ENCODE data around the gene FAM117A.

Gene FAM117A

GRCh38 chr17:49715216-49715615 is 48.7 kb downstream of the FAM117A start:
- no peak for DNase-seq (ENCODE audit: low read depth in 4 of 4, low spot score in 1 of 4)

- DNase-seq (ENCODE audit: low read depth in 4 of 4, low spot score in 1 of 4), result no peak
These were observed 55.3 kb downstream of the FAM117A start for GRCh38 chr17:49708515-49709183.

- peak; percentile 94 to 99 (median 97) for DNase-seq (ENCODE audit: low read depth in 4 of 4, low spot score in 1 of 4)
These were observed 56.1 kb downstream of the FAM117A start, which contains the start of gene SLC35B1 for GRCh38 chr17:49707608-49708514. SLC35B1 (minus strand) TSS chr17:49707964; CDS start chr17:49707833, 131 bp downstream.

- no peak for DNase-seq (ENCODE audit: low read depth in 4 of 4, low spot score in 1 of 4)
These were observed 56.7 kb downstream of the FAM117A start for GRCh38 chr17:49707246-49707607.

- no peak for DNase-seq (ENCODE audit: low read depth in 4 of 4, low spot score in 1 of 4)
These were observed 58.7 kb downstream of the FAM117A start for GRCh38 chr17:49705254-49705653.

GRCh38 chr17:49703557-49704277 is 60.2 kb downstream of the FAM117A start:
- DNase-seq (ENCODE audit: low read depth in 4 of 4, low spot score in 1 of 4), result no peak

- DNase-seq (ENCODE audit: low read depth in 4 of 4, low spot score in 1 of 4), result no peak
These were observed 63.0 kb downstream of the FAM117A start for GRCh38 chr17:49700960-49701359.

- no peak for DNase-seq (ENCODE audit: low read depth in 4 of 4, low spot score in 1 of 4)
These were observed 63.9 kb downstream of the FAM117A start for GRCh38 chr17:49699966-49700575.

- no peak for DNase-seq (ENCODE audit: low read depth in 4 of 4, low spot score in 1 of 4)
These were observed 65.9 kb downstream of the FAM117A start for GRCh38 chr17:49698005-49698404.

- DNase-seq (ENCODE audit: low read depth in 4 of 4, low spot score in 1 of 4), result peak; percentile 40 to 68 (median 46)
These were observed 67.6 kb downstream of the FAM117A start for GRCh38 chr17:49696233-49696761.

- no peak for DNase-seq (ENCODE audit: low read depth in 4 of 4, low spot score in 1 of 4)
These were observed 68.2 kb downstream of the FAM117A start for GRCh38 chr17:49695698-49696232.

GRCh38 chr17:49694847-49695697 is 68.9 kb downstream of the FAM117A start:
- DNase-seq (ENCODE audit: low read depth in 4 of 4, low spot score in 1 of 4), result peak; percentile 56 to 69 (median 56)

GRCh38 chr17:49692751-49693150 is 71.2 kb downstream of the FAM117A start:
- DNase-seq (ENCODE audit: low read depth in 4 of 4, low spot score in 1 of 4), result no peak

GRCh38 chr17:49691677-49692191 is 72.2 kb downstream of the FAM117A start:
- no peak for DNase-seq (ENCODE audit: low read depth in 4 of 4, low spot score in 1 of 4)

GRCh38 chr17:49691086-49691676 is 72.8 kb downstream of the FAM117A start:
- DNase-seq (ENCODE audit: low read depth in 4 of 4, low spot score in 1 of 4), result no peak

GRCh38 chr17:49690256-49690655 is 73.7 kb downstream of the FAM117A start:
- DNase-seq (ENCODE audit: low read depth in 4 of 4, low spot score in 1 of 4), result no peak

- no peak for DNase-seq (ENCODE audit: low read depth in 4 of 4, low spot score in 1 of 4)
These were observed 75.1 kb downstream of the FAM117A start for GRCh38 chr17:49688848-49689247.

GRCh38 chr17:49687878-49688491 is 75.9 kb downstream of the FAM117A start:
- DNase-seq (ENCODE audit: low read depth in 4 of 4, low spot score in 1 of 4), result no peak

Data from stimulated activated CD4-positive, alpha-beta T cell treated with anti-CD3 and anti-CD28 coated beads, Interleukin-1b, Interleukin-23, amount 100 ng/mL, for 24 hours (primary cell).